Choroid plexus epithelial cell (primary cell): ENCODE results near the gene RASGRF2.

Experiments used
- DNase-seq: peaks from one replicate; pipeline ENCODE4 v3.0.0-alpha.2; 2010; ENCODE audit warnings: low read depth
- H3K4me3 ChIP-seq: 2 replicates; pipeline ENCODE4 v1.5.1; 2011; ENCODE audit warnings: low read depth, mild to moderate bottlenecking, control low read depth, low read length, moderate library complexity
- TF ChIP-seq, protein P1 (sequence below): conservative IDR thresholded peaks from 2 replicates; pipeline ENCODE4 v1.5.1; 2011; ENCODE audit warnings: low read depth, mild to moderate bottlenecking, control low read depth, inconsistent platforms, low read length, moderate library complexity

The RASGRF2 gene

DNA sequence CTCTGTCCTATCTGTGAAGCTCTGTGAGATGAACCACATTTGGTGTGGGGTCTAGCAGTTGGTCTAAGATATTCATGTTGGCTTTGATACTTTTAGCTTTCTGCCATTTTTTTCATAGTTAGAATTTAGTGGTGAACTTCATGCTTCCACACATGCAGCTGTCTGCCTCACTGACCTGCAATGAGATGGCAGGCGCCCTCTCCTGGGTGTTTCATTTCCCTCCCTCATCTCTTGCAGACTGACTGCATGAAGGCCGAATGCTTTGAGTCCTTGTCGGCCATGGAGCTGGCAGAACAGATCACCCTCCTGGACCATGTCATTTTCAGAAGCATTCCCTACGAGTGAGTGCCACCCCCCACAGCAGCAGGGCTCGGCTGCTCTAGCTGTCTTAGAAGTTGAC, 246.8 kb downstream of the RASGRF2 start:
- no peak overlapping the region for H3K4me3 ChIP-seq
- TF ChIP-seq, protein P1, sequence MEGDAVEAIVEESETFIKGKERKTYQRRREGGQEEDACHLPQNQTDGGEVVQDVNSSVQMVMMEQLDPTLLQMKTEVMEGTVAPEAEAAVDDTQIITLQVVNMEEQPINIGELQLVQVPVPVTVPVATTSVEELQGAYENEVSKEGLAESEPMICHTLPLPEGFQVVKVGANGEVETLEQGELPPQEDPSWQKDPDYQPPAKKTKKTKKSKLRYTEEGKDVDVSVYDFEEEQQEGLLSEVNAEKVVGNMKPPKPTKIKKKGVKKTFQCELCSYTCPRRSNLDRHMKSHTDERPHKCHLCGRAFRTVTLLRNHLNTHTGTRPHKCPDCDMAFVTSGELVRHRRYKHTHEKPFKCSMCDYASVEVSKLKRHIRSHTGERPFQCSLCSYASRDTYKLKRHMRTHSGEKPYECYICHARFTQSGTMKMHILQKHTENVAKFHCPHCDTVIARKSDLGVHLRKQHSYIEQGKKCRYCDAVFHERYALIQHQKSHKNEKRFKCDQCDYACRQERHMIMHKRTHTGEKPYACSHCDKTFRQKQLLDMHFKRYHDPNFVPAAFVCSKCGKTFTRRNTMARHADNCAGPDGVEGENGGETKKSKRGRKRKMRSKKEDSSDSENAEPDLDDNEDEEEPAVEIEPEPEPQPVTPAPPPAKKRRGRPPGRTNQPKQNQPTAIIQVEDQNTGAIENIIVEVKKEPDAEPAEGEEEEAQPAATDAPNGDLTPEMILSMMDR: peak; percentile 63
- peak; percentile 55 for DNase-seq

DNA sequence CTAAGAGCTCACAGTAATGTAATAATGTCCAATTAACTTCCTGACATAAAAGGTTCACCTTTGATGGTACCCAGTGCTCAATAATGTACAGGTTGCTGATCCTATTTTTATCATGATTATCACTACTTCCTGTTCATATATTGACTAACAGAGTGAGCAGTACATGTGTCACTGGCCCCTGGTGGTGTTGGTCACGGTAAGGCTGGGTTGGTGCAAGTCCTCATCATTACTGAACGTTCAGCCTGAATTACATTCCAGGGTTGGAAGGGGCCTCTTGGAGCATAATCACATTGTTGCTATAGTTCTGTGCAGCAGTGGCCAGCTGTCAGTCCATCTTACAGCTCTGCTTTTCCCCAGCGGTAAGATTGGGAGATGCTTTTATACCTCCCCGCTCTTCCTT, 248.7 kb downstream of the RASGRF2 start:
- no peak for DNase-seq
- H3K4me3 ChIP-seq: no peak overlapping the region
- TF ChIP-seq, protein P1: no peak

GRCh38 chr5:81209386-81209785, 249.2 kb downstream of the RASGRF2 start:
- no peak for DNase-seq
- TF ChIP-seq, protein P1: no peak
- no peak overlapping the region for H3K4me3 ChIP-seq

DNA sequence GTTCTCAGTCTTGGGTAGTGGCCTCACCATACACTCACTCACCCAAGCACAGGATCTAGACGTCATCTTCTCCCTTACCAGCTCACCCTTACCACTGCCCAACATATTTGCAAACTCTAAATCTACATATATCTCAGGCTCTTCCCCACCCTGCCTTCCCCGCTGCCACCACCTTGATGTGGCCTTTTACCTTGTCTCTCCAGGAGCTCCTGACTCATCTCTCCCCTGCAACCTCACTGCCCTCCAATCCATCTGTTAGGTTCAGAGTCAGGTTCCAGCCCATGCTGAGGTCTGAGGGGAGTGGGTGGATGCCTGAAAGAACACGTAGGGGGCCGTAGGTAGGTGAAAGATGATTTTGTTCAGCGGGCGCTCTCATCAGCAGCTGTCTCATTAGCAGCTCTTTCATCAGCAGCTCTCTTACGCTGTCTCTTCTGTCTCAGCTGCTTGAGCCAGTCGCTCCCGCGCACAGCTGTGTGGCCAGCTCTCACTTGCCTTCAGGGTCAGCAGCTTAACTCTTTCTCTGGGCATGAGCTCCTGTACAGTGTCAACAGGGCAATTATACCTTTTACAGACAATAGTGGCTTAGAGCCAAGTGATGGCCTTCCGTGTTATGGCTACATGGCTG, 249.8 kb downstream of the RASGRF2 start:
- DNase-seq: no peak
- H3K4me3 ChIP-seq: no peak overlapping the region
- TF ChIP-seq, protein P1: no peak

DNA sequence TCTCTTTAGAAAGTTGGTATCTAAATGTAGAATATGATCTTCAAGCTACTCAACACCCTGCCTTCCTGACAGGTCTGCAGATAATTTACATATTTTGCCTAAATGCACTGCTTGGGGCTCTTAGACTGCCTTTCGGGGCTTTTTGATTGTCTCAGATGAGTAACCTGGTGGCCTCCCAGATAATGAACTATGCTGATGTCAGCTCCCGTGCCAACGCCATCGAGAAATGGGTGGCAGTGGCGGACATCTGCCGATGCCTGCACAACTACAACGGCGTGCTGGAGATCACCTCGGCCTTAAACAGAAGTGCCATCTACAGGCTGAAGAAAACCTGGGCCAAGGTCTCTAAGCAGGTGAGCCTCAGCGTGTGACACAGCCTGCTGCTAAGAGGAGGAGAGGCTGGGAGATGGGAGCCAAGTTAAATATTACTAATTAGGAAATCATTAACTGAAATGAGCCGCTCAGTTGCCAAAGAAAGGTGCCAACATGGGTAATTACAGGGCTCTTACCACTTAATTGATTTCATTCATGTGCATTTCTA, 252.1 kb downstream of the RASGRF2 start:
- TF ChIP-seq, protein P1: no peak
- DNase-seq: no peak
- no peak overlapping the region for H3K4me3 ChIP-seq

- H3K4me3 ChIP-seq: no peak overlapping the region
- TF ChIP-seq, protein P1: no peak
- DNase-seq: no peak
These were observed 252.9 kb downstream of the RASGRF2 start for GRCh38 chr5:81213070-81213469.

- H3K4me3 ChIP-seq: no peak overlapping the region
- TF ChIP-seq, protein P1: no peak
- no peak for DNase-seq
These were observed 254.7 kb downstream of the RASGRF2 start for GRCh38 chr5:81214848-81215247.
